GM21737 (cell line): ENCODE results near the gene TPBG.

Source experiments
- ATAC-seq: cut with Tn5 transposase; IDR thresholded peaks from one replicate; pipeline ENCODE4 v1.9.1; 2021; ENCODE audit warnings: mild to moderate bottlenecking, moderate library complexity; ENCODE audit not compliant: unreplicated experiment

The TPBG gene

GRCh38 chr6:82363428-82364086 is at the start of gene TPBG:
Gene TPBG (plus strand): TSS chr6:82363817. CDS start chr6:82364962, 1,145 bp downstream.
- no peak for ATAC-seq

GRCh38 chr6:82322386-82322785 is 41.2 kb upstream of the TPBG start:
- ATAC-seq = no peak

- ATAC-seq = no peak
These were observed 33.9 kb upstream of the TPBG start for GRCh38 chr6:82329766-82330165.

GRCh38 chr6:82330171-82330804 is 33.3 kb upstream of the TPBG start:
- ATAC-seq = no peak

- no peak for ATAC-seq
These were observed 32.4 kb upstream of the TPBG start for GRCh38 chr6:82331031-82331773.

- no peak for ATAC-seq
These were observed 29.8 kb upstream of the TPBG start for GRCh38 chr6:82333781-82334180.

- no peak for ATAC-seq
These were observed 25.8 kb upstream of the TPBG start for GRCh38 chr6:82337688-82338257.

- no peak for ATAC-seq
These were observed 15.5 kb upstream of the TPBG start for GRCh38 chr6:82348130-82348529.

GRCh38 chr6:82353848-82354247 is 9.8 kb upstream of the TPBG start:
- ATAC-seq = no peak

- no peak for ATAC-seq
These were observed 3.1 kb upstream of the TPBG start for GRCh38 chr6:82360552-82360951.

GRCh38 chr6:82361631-82362030 is 2.0 kb upstream of the TPBG start:
- no peak for ATAC-seq

GRCh38 chr6:82362144-82362543 is 1.5 kb upstream of the TPBG start:
- ATAC-seq = no peak

GRCh38 chr6:82362878-82363427 is 664 bp upstream of the TPBG start:
- no peak for ATAC-seq

- ATAC-seq = no peak
These were observed 734 bp downstream of the TPBG start for GRCh38 chr6:82364087-82365015.

- ATAC-seq = no peak
These were observed 1.6 kb downstream of the TPBG start for GRCh38 chr6:82365016-82365795.

- ATAC-seq = no peak
These were observed 4.1 kb downstream of the TPBG start for GRCh38 chr6:82367704-82368103.

GRCh38 chr6:82370788-82371187 is 7.2 kb downstream of the TPBG start:
- ATAC-seq = no peak

- no peak for ATAC-seq
These were observed 8.4 kb downstream of the TPBG start for GRCh38 chr6:82371799-82372546.

GRCh38 chr6:82372656-82373055 is 9.0 kb downstream of the TPBG start:
- no peak for ATAC-seq
